Measurements from ENCODE around the gene ADGRL1.

DNA sequence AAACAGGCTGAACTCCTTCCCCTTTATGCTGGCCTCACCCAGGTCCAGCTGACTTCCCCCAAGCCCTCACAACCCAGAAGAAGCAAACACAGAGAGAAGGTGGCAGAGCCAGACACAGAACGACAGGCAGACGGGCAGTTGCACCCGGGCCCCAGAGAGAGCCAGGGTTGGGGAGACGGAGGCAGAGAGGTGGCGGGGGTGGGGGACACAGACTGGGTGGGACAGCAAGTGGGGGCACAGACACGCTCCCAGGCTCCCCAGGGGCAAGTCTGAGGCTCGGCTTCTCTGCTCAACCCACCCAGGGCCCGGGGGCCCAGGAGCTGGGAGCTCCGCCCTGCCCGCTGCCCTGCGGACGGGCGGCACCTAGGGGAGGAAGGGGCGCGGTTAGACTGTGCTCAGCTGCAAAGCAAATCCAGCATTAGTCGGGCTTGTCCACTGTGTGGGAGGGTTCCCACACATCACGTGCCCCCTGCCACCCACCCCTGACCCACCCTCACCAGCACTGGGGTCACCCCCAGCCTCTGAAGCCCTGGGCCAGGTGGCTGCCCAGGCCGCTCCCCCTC is 38.3 kb downstream of the ADGRL1 start:
- TF ChIP-seq CTCF (IDR thresholded peaks at IDR 0.05): no peak
- no peak for TF ChIP-seq POLR2A (IDR thresholded peaks at IDR 0.05)
- TF ChIP-seq EP300 (IDR thresholded peaks at IDR 0.05): no peak
- TF ChIP-seq POLR2AphosphoS5 (IDR thresholded peaks at IDR 0.05): no peak

All from stomach (tissue), 4 donors.